ENCODE results near the gene DDX46. TPM values are rescaled to one million over a fixed set of nuclear protein-coding genes. Genes with fewer than 3 reads are reported as not detected.
"Not testable (repeated sequence)": the region's sequence is repeated elsewhere in the genome, so short reads cannot be mapped to it uniquely, and the experiment has no call there.

The DDX46 gene
- polyA plus RNA-seq, 1 experiment: 45.4 TPM

DNA sequence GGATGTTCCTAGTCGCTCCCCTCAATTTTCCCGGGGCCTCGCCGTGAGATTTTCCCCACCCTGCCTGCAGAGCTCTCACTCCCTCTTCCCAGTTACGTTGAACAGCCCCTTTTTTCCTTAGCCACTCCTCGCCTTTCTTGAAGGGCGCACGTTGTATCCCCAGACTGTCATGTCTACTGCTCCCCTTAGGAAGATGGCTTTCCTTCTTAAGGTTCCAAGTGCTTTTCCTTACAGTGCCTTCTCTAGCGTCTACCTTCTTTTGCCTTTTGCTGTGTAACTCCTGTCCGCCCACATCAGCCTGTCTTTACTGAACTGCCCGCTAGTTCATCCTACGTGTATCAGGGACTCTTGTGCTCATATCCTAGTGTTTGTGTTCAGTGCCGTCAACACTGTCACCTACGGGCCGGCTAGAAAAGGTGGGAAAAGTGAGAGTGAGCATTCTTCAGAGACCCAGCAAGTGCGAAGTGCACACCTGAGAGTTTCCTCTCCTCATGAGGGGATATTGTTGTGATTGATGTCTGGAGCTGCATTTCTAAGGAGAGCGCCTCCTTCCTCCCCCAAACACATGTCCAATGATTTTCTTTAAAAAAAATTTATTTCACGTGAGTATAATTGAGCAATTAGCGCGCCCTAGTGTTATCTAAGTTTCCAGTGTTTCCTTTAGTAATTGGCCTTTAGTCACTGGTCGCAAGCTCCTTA is 19.5 kb upstream of the DDX46 start:
- ChIA-PET POLR2A (interaction anchor here (0.6 to 1.6 kb wide), 9 partner anchors 12 to 492 kb away, joined by 3 to 9 read pairs (median 4); partner anchors contain the start of genes DDX46 and PCBD2), CTCF (interaction anchor here (0.6 to 3.5 kb wide), 8 partner anchors 9 to 167 kb away, joined by 3 to 13 read pairs (median 5); partner anchors contain the start of gene PCBD2)
- H3K27ac ChIP-seq (ENCODE audit: low read depth, low read length): peak overlapping the region; percentile 94
- H3K27me3 ChIP-seq (ENCODE audit: control insufficient read depth, insufficient read depth, low read length): no peaks in the 10 kb centered on the region
- peak overlapping the region; percentile 87 for H3K4me3 ChIP-seq (ENCODE audit: low read depth, low read length)
- TF ChIP-seq, protein P1, sequence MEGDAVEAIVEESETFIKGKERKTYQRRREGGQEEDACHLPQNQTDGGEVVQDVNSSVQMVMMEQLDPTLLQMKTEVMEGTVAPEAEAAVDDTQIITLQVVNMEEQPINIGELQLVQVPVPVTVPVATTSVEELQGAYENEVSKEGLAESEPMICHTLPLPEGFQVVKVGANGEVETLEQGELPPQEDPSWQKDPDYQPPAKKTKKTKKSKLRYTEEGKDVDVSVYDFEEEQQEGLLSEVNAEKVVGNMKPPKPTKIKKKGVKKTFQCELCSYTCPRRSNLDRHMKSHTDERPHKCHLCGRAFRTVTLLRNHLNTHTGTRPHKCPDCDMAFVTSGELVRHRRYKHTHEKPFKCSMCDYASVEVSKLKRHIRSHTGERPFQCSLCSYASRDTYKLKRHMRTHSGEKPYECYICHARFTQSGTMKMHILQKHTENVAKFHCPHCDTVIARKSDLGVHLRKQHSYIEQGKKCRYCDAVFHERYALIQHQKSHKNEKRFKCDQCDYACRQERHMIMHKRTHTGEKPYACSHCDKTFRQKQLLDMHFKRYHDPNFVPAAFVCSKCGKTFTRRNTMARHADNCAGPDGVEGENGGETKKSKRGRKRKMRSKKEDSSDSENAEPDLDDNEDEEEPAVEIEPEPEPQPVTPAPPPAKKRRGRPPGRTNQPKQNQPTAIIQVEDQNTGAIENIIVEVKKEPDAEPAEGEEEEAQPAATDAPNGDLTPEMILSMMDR (IDR thresholded peaks at IDR 0.05; ENCODE audit: low read depth, low read length): no peak; the same call in 1 of the 2 replicates
- no peaks in the 10 kb centered on the region for H3K9me3 ChIP-seq (ENCODE audit: control insufficient read depth, insufficient read depth, low read length)
- no peak for DNase-seq (ENCODE audit: low read depth, low spot score)

DNA sequence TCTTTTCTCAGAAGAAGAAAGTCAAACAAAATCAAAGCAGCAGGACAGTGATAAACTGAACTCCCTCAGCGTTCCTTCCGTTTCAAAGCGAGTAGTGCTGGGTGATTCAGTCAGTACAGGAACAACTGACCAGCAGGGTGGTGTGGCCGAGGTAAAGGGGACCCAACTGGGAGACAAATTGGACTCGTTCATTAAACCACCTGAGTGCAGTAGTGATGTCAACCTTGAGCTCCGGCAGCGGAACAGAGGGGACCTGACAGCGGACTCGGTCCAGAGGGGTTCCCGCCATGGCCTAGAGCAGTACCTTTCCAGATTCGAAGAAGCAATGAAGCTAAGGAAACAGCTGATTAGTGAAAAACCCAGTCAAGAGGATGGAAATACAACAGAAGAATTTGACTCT is 17.5 kb upstream of the DDX46 start:
- H3K9me3 ChIP-seq (ENCODE audit: control insufficient read depth, insufficient read depth, low read length): no peaks in the 10 kb centered on the region
- ChIA-PET POLR2A (no interaction called here), CTCF (interaction anchor here (1.7 to 3.5 kb wide), 3 partner anchors 17 to 165 kb away, joined by 5 to 13 read pairs (median 10); partner anchors contain the start of genes DDX46 and PCBD2)
- no peaks in the 10 kb centered on the region for H3K27me3 ChIP-seq (ENCODE audit: control insufficient read depth, insufficient read depth, low read length)
- DNase-seq (ENCODE audit: low read depth, low spot score): no peak
- H3K4me3 ChIP-seq (ENCODE audit: low read depth, low read length): no peak overlapping the region
- TF ChIP-seq, protein P1 (IDR thresholded peaks at IDR 0.05; ENCODE audit: low read depth, low read length): no peak
- no peak overlapping the region for H3K27ac ChIP-seq (ENCODE audit: low read depth, low read length)

DNA sequence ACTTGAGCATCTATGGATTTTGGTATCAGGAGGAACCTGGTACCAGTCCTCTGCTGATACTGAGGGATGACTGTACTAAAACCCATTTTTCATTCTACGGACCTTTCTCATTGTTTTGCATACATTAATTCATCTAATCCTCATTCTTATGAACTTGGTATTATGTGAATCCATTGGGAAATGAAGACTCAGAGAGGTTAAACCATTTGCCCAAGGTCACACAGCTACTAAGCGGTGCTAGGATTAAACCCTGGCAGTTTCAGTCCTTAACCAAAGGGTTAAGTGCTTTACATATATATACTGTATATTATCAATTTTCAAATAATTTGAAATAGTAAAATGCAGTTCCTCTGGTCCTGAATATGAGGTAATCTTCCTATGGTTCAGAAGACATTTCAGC is 16.4 kb upstream of the DDX46 start:
- no peak for DNase-seq (ENCODE audit: low read depth, low spot score)
- no peaks in the 10 kb centered on the region for H3K9me3 ChIP-seq (ENCODE audit: control insufficient read depth, insufficient read depth, low read length)
- H3K27ac ChIP-seq (ENCODE audit: low read depth, low read length): no peak overlapping the region
- POLR2A ChIA-PET: no interaction called here
- TF ChIP-seq, protein P1 (IDR thresholded peaks at IDR 0.05; ENCODE audit: low read depth, low read length): no peak
- CTCF ChIA-PET: interaction anchor here (3.3 to 3.5 kb wide), 2 partner anchors 16 to 163 kb away, joined by 10 to 13 read pairs; partner anchors contain the start of genes DDX46 and PCBD2
- no peak overlapping the region for H3K4me3 ChIP-seq (ENCODE audit: low read depth, low read length)
- H3K27me3 ChIP-seq (ENCODE audit: control insufficient read depth, insufficient read depth, low read length): no peaks in the 10 kb centered on the region

DNA sequence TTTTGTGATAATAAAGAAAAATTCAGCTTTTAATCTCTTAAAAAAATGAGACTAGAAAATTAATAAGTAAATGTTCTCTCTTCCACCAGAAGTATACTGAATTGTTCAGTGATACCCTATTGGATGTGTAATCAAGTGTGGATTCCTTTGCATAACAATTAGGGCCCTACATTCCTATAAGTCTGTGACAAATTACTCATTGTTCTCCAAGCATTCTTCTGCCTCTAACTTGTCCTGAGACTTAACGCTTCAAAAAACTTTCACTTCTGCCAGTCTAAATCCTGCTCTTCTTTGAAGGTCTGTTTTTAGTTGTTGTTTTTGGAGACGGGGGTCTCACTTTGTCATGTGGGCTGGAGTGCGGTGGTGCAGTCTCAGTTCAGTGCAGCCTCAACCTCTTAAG is 9.2 kb upstream of the DDX46 start:
- Histone ChIP-seq H3K27ac (ENCODE audit: low read depth, low read length) (no peak overlapping the region), H3K9me3 (ENCODE audit: control insufficient read depth, insufficient read depth, low read length) (no peaks in the 10 kb centered on the region), H3K4me3 (ENCODE audit: low read depth, low read length) (no peak overlapping the region), H3K27me3 (ENCODE audit: control insufficient read depth, insufficient read depth, low read length) (no peaks in the 10 kb centered on the region)
- POLR2A ChIA-PET: no interaction called here
- no peak for DNase-seq (ENCODE audit: low read depth, low spot score)
- CTCF ChIA-PET: interaction anchor here (0.5 to 2.5 kb wide), 3 partner anchors 8 to 157 kb away, joined by 4 to 7 read pairs (median 5); partner anchors contain the start of genes CAMLG and DDX46
- TF ChIP-seq, protein P1 (IDR thresholded peaks at IDR 0.05; ENCODE audit: low read depth, low read length): no peak

DNA sequence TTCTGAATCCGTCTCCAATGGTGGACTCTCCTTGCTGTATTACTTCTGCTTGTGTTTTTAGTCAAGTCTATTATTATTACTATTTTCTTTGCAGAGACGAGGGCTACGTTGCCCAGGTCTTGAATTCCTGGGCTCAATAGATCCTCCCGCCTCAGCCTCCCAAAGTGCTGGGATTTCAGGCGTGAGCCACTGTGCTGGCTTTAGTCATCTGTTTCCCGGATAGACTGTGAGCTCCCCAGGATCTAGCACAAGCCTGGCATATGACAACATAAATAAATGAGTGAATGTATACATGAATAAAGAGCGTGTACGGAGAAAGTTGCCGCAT is 439 bp upstream of the DDX46 start:
- no peaks in the 10 kb centered on the region; the same call in 1 of the 2 replicates for H3K9me3 ChIP-seq (ENCODE audit: control insufficient read depth, insufficient read depth, low read length)
- no peaks in the 10 kb centered on the region for H3K27me3 ChIP-seq (ENCODE audit: control insufficient read depth, insufficient read depth, low read length)
- TF ChIP-seq, protein P1 (IDR thresholded peaks at IDR 0.05; ENCODE audit: low read depth, low read length): no peak
- H3K27ac ChIP-seq (ENCODE audit: low read depth, low read length): no peak overlapping the region
- DNase-seq (ENCODE audit: low read depth, low spot score): no peak
- ChIA-PET POLR2A (interaction anchor here (0.5 to 1.6 kb wide), 5 partner anchors 10 to 147 kb away, joined by 3 to 9 read pairs (median 4); partner anchors contain the start of genes CAMLG and PCBD2), CTCF (interaction anchor here (0.6 to 1.9 kb wide), 11 partner anchors 9 to 85 kb away, joined by 3 to 10 read pairs (median 4); partner anchors contain the start of gene CAMLG)
- H3K4me3 ChIP-seq (ENCODE audit: low read depth, low read length): peak overlapping the region; percentile 97

DNA sequence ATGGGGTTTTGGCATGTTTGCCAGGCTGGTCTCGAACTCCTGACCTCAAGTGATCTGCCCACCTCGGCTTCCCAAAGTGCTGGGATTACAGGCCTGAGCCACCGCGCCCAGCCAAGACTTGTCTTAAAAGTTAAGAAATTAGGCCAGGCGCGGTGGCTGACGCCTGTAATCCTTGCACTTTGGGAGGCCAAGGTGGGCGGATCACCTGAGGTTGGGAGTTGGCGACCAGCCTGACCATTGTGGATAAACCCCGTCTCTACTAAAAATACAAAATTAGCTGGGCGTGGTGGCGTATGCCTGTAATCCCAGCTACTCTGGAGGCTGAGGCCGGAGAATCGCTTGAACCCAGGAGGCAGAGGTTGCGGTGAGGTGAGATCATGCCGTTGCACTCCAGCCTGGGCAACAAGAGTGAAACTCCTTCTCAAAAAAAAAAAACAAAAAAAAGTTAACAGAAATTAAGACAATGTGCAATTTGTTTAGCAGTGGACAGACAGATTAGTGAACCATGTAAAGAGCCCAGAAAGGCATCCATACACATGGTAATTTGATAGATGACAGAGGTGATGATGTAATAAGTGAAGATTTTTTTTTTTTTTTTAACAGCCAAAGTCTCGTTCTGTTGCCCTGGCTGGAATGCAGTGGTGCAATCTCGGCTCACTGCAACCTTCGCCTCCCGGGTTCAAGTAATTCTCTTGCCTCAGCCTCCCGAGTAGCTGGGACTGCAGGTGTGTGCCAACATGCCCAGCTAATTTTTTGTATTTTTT is 9.1 kb downstream of the DDX46 start:
- CTCF ChIA-PET: interaction anchor here (2.4 kb wide), 1 partner anchor 10 kb away, joined by 8 read pairs; the partner anchor contains the start of gene DDX46
- H3K27me3 ChIP-seq (ENCODE audit: control insufficient read depth, insufficient read depth, low read length); H3K4me3 ChIP-seq (ENCODE audit: low read depth, low read length); POLR2A ChIA-PET; H3K9me3 ChIP-seq (ENCODE audit: control insufficient read depth, insufficient read depth, low read length); H3K27ac ChIP-seq (ENCODE audit: low read depth, low read length); DNase-seq (ENCODE audit: low read depth, low spot score): not testable (repeated sequence)
